Smooth muscle cell (in vitro differentiated cells): ENCODE results near the gene CEP76. TPM values are rescaled to one million over a fixed set of nuclear protein-coding genes. Genes with fewer than 3 reads are reported as not detected.

Source experiments
- DNase-seq: peaks from one replicate; lab custom pipeline; 2025; ENCODE audit not compliant: unreplicated experiment; lab: John Stamatoyannopoulos, UW
- H2AFZ ChIP-seq: fragments of 200-600 bp; sonication (generic); 2 replicates; pipeline ENCODE4 v1.6.0; 2016; ENCODE audit warnings: antibody characterized with exemption, low read depth, mild to moderate bottlenecking
- H3F3A ChIP-seq: fragments of 200-600 bp; sonication (generic); 2 replicates; pipeline ENCODE4 v1.6.0; 2017; ENCODE audit warnings: antibody characterized with exemption, low read depth
- H3K27ac ChIP-seq: fragments of 200-600 bp; sonication (generic); 2 replicates; pipeline ENCODE4 v1.5.1; 2016; ENCODE audit warnings: low read depth, mild to moderate bottlenecking
- H3K27me3 ChIP-seq: fragments of 200-600 bp; sonication (generic); 2 replicates; pipeline ENCODE4 v1.6.1; 2016; ENCODE audit warnings: low read depth, mild to moderate bottlenecking
- H3K36me3 ChIP-seq: fragments of 200-600 bp; sonication (generic); 2 replicates; pipeline ENCODE4 v1.5.1; 2016; ENCODE audit warnings: low read depth
- H3K4me1 ChIP-seq: fragments of 200-600 bp; sonication (generic); 2 replicates; pipeline ENCODE4 v1.5.1; 2016; ENCODE audit warnings: low read depth
- H3K4me2 ChIP-seq: fragments of 200-600 bp; sonication (generic); 2 replicates; pipeline ENCODE4 v1.6.0; 2016; ENCODE audit warnings: mild to moderate bottlenecking
- H3K4me3 ChIP-seq: fragments of 200-600 bp; sonication (generic); 2 replicates; pipeline ENCODE4 v1.5.1; 2016; ENCODE audit warnings: mild to moderate bottlenecking
- H3K79me2 ChIP-seq: fragments of 200-600 bp; sonication (generic); 2 replicates; pipeline ENCODE4 v1.6.0; 2016; ENCODE audit warnings: low read depth, mild to moderate bottlenecking
- H3K9ac ChIP-seq: fragments of 200-600 bp; sonication (generic); 2 replicates; pipeline ENCODE4 v1.6.0; 2016; ENCODE audit warnings: low read depth
- H3K9me3 ChIP-seq: fragments of 200-600 bp; sonication (generic); replicated peaks from 2 replicates; pipeline ENCODE4 v1.5.1; 2016; ENCODE audit warnings: low read depth
- H4K20me1 ChIP-seq: fragments of 200-600 bp; sonication (generic); 2 replicates; pipeline ENCODE4 v1.6.0; 2016; ENCODE audit warnings: low read depth
- WGBS: methylation state at CpG from one replicate; pipeline ENCODE4 v1.1.7; 2016; ENCODE audit warnings: low lambda C conversion rate; 5-methylcytosine and 5-hydroxymethylcytosine counted together
- polyA plus RNA-seq: library from polyadenylated mRNA; unstranded; fragments of >200 nt; fragmentation: Nextera tagmentation; extraction: Ambion mirVana; gene quantifications from 2 replicates; pipeline ENCODE4 v1.2.1, GENCODE V29; 2016
- total RNA-seq: library from RNA; depleted of rRNA; stranded (reverse); fragments of >200 nt; gene quantifications from 2 replicates; pipeline ENCODE4 v1.2.3, GENCODE V29; 2014
- TF ChIP-seq, protein P1 (sequence below): fragments of 200-600 bp; sonication (generic); IDR thresholded peaks from 2 replicates; pipeline ENCODE4 v1.5.1; 2017; ENCODE audit warnings: borderline replicate concordance, mild to moderate bottlenecking, antibody characterized with exemption; ENCODE audit not compliant: insufficient read depth, poor library complexity, severe bottlenecking

CEP76 gene
- total and polyA plus RNA-seq, 2 experiments from 2014 or later = 2.8 to 11.7 TPM

DNA sequence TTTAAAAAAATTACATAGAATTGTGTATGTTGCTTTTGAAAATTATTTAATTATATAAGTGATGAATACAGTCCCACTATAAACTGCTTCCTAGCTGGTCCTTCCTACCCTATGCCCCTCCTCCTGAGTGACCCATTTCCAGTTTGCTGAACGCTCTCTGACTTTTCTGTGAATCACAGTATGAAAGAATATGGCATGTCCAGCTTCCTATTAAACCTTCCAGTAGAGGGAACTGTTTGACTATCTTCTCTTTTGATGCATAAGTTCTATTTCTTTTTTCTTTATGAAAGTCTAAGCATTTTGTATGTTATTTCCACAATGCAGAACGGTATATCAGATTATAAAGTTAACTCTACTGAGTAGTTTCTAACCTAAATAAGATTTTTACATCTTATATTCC, 41.6 kb upstream of the CEP76 start:
- H3K79me2 ChIP-seq = no peaks in the 10 kb centered on the region
- H3K4me2 ChIP-seq = no peak overlapping the region
- no peak for DNase-seq
- no peak overlapping the region for H3K4me3 ChIP-seq
- H3K4me1 ChIP-seq = no peaks in the 10 kb centered on the region
- no peaks in the 10 kb centered on the region for H3F3A ChIP-seq
- H3K36me3 ChIP-seq = no peaks in the 10 kb centered on the region
- H3K27me3 ChIP-seq = no peaks in the 10 kb centered on the region
- no peaks in the 10 kb centered on the region for H3K9me3 ChIP-seq
- 24% methylated on average over 2 of the region's 2 CpGs for WGBS
- H3K27ac ChIP-seq = no peak overlapping the region
- H3K9ac ChIP-seq = no peak overlapping the region
- TF ChIP-seq, protein P1, sequence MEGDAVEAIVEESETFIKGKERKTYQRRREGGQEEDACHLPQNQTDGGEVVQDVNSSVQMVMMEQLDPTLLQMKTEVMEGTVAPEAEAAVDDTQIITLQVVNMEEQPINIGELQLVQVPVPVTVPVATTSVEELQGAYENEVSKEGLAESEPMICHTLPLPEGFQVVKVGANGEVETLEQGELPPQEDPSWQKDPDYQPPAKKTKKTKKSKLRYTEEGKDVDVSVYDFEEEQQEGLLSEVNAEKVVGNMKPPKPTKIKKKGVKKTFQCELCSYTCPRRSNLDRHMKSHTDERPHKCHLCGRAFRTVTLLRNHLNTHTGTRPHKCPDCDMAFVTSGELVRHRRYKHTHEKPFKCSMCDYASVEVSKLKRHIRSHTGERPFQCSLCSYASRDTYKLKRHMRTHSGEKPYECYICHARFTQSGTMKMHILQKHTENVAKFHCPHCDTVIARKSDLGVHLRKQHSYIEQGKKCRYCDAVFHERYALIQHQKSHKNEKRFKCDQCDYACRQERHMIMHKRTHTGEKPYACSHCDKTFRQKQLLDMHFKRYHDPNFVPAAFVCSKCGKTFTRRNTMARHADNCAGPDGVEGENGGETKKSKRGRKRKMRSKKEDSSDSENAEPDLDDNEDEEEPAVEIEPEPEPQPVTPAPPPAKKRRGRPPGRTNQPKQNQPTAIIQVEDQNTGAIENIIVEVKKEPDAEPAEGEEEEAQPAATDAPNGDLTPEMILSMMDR = peak; percentile 54
- H4K20me1 ChIP-seq = no peaks in the 10 kb centered on the region
- H2AFZ ChIP-seq = no peak overlapping the region

DNA sequence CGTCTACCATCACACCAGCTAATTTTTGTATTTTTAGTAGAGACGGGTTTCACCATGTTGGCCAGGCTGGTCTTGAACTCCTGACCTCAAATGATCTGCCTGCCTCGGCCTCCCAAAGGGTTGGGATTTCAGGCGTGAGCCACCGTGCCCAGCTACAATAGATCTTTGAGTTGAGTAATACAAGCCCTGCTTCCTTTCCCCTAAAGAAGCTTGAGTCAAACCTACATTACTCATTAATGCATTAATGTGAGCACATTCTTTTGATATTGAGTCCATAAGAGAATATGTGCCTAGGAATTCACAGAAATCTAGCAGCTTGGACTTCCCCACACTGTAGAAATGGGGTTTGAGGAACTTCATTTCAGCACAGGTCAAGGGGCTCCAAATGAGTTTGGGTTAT, 39.9 kb upstream of the CEP76 start:
- Histone ChIP-seq H3K4me1 (no peaks in the 10 kb centered on the region), H3K27ac (no peak overlapping the region), H3F3A (no peaks in the 10 kb centered on the region), H3K27me3 (no peaks in the 10 kb centered on the region), H2AFZ (no peak overlapping the region), H3K36me3 (no peaks in the 10 kb centered on the region), H3K4me2 (no peak overlapping the region), H3K79me2 (no peaks in the 10 kb centered on the region), H3K9ac (no peak overlapping the region), H3K9me3 (no peaks in the 10 kb centered on the region), H3K4me3 (no peak overlapping the region), H4K20me1 (no peaks in the 10 kb centered on the region)
- no peak for DNase-seq
- 80% methylated on average over 5 of the region's 5 CpGs for WGBS
- TF ChIP-seq, protein P1 = no peak

DNA sequence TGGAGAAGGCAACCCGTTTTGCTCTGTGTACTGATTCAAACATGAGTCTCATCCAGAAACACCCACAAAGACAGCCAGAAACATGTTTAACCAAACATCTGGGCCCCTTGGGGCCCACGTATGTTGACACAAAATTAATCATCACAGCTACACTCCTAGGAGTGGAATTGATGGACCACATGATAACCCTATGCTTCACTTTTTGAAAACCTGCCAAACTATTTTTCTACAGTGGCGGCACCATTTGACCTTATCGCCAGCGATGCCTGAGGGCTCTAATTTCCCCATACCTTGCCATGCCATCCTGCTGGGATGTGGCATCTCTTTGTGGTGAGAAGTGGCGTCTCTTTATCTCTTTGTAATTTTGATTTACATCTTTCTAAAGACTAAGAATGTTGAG, 38.8 kb upstream of the CEP76 start:
- no peaks in the 10 kb centered on the region for H3K9me3 ChIP-seq
- H3K4me3 ChIP-seq = no peak overlapping the region
- no peaks in the 10 kb centered on the region for H3K27me3 ChIP-seq
- H3K4me1 ChIP-seq = no peaks in the 10 kb centered on the region
- no peaks in the 10 kb centered on the region for H3K79me2 ChIP-seq
- no peak overlapping the region for H3K9ac ChIP-seq
- no peaks in the 10 kb centered on the region for H4K20me1 ChIP-seq
- H2AFZ ChIP-seq = no peak overlapping the region
- TF ChIP-seq, protein P1 = no peak
- H3K27ac ChIP-seq = no peak overlapping the region
- H3K36me3 ChIP-seq = no peaks in the 10 kb centered on the region
- WGBS = 72% methylated on average over 6 of the region's 6 CpGs
- DNase-seq = no peak
- H3K4me2 ChIP-seq = no peak overlapping the region
- no peaks in the 10 kb centered on the region for H3F3A ChIP-seq

DNA sequence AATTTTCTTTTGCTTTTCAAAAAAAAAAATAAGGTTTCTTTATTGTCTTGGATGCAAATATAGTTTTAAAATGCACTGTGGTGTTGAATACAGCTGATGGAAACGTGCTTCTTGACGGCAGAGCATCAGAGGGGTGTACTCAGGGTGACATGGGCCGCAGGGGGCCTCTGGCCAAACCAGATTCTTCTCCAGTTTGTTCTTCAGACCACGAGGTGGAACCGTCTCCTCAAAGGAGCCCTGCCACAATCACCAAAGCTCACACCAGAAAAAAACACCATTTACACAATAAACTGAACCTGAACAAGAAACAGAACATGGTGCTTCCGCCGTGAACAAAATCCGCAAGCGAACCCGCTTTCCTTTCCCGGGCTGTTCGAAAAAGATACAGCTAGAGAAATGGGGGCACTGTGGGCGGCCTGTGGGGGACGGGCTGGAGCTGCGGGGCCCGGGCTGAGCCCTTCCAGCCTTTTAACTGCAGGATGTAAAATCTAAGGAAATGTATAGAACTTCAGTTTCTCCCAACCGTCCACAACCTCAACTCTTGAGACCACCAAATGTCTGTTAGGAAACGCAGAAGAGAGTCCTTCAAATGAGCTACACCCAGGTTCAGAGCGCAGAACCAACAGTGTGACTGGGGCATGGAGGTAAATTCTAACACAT, 34.9 kb upstream of the CEP76 start:
- Histone ChIP-seq H3K36me3 (no peaks in the 10 kb centered on the region), H3K4me3 (no peak overlapping the region), H3K27me3 (no peaks in the 10 kb centered on the region), H3K4me1 (no peaks in the 10 kb centered on the region), H4K20me1 (no peaks in the 10 kb centered on the region), H3K4me2 (no peak overlapping the region), H3K9me3 (no peaks in the 10 kb centered on the region), H2AFZ (no peak overlapping the region), H3K79me2 (no peaks in the 10 kb centered on the region), H3F3A (no peaks in the 10 kb centered on the region), H3K27ac (no peak overlapping the region), H3K9ac (no peak overlapping the region)
- DNase-seq = no peak
- TF ChIP-seq, protein P1 = no peak
- 92% methylated on average over 19 of the region's 19 CpGs for WGBS
